HFFc6 (cell line): ENCODE data around the gene SLC41A3. TPM values are rescaled to one million over a fixed set of nuclear protein-coding genes. Genes with fewer than 3 reads are reported as not detected.

Source experiments
- DNase-seq: peaks from one replicate; pipeline ENCODE4 v3.0.0-alpha.2; 2018
- H3K27ac Mint-ChIP-seq: 2 replicates; pipeline ENCODE4 v1.8.0; 2020; ENCODE audit warnings: mild to moderate bottlenecking, mixed read lengths
- H3K27me3 Mint-ChIP-seq: 2 replicates; pipeline ENCODE4 v1.8.0; 2021; ENCODE audit warnings: mild to moderate bottlenecking, moderate library complexity, mixed read lengths; ENCODE audit not compliant: insufficient read depth
- H3K36me3 Mint-ChIP-seq: 2 replicates; pipeline ENCODE4 v1.8.0; 2021; ENCODE audit warnings: low read depth, mixed read lengths
- H3K4me1 Mint-ChIP-seq: 2 replicates; pipeline ENCODE4 v1.8.0; 2020; ENCODE audit warnings: low read depth, mixed read lengths
- H3K4me3 Mint-ChIP-seq: 2 replicates; pipeline ENCODE4 v1.8.0; 2020; ENCODE audit warnings: mild to moderate bottlenecking, moderate library complexity, mixed read lengths
- H3K9me3 Mint-ChIP-seq: 2 replicates; pipeline ENCODE4 v1.8.0; 2020; ENCODE audit warnings: mild to moderate bottlenecking, mixed read lengths
- CTCF ChIP-seq: fragments of 200-600 bp; sonication (generic); IDR thresholded peaks from 2 replicates; pipeline ENCODE4 v1.5.0; 2021; ENCODE audit warnings: antibody characterized with exemption, mild to moderate bottlenecking
- total RNA-seq, 6 experiments: library from RNA; stranded (reverse); fragmentation: NEBNext Ultra II Directional; extraction: Animal tissue kit (Norgen Biotek cat#: 25700); gene quantifications; 2 replicates in 1 of 6; 3 replicates in 5 of 6; pipeline ENCODE4 v1.2.3, GENCODE V29; 2021

SLC41A3 gene
- total RNA-seq, 6 experiments from 2014 or later: 41.6 to 54.8 (median 44.7) TPM

- peaks cover 7% of the 10 kb centered on the region for H3K9me3 Mint-ChIP-seq
- peaks cover 26% of the 10 kb centered on the region for H3K36me3 Mint-ChIP-seq
- TF ChIP-seq CTCF: no peak
- no peaks in the 10 kb centered on the region; the same call in 1 of the 2 replicates for H3K27me3 Mint-ChIP-seq
- H3K4me3 Mint-ChIP-seq: no peak overlapping the region
- no peak overlapping the region for H3K27ac Mint-ChIP-seq
- peaks cover 18% of the 10 kb centered on the region for H3K4me1 Mint-ChIP-seq
- no peak for DNase-seq
Observed at GRCh38 chr3:126036056-126036549, 47.8 kb downstream of the SLC41A3 start.

- no peak for TF ChIP-seq CTCF
- Mint-ChIP-seq H3K9me3 (peaks cover 7% of the 10 kb centered on the region), H3K27ac (no peak overlapping the region), H3K4me3 (no peak overlapping the region), H3K36me3 (peaks cover 26% of the 10 kb centered on the region), H3K27me3 (no peaks in the 10 kb centered on the region; the same call in 1 of the 2 replicates), H3K4me1 (peaks cover 18% of the 10 kb centered on the region)
- DNase-seq: no peak
Observed at GRCh38 chr3:126035362-126036050, 48.4 kb downstream of the SLC41A3 start.

DNA sequence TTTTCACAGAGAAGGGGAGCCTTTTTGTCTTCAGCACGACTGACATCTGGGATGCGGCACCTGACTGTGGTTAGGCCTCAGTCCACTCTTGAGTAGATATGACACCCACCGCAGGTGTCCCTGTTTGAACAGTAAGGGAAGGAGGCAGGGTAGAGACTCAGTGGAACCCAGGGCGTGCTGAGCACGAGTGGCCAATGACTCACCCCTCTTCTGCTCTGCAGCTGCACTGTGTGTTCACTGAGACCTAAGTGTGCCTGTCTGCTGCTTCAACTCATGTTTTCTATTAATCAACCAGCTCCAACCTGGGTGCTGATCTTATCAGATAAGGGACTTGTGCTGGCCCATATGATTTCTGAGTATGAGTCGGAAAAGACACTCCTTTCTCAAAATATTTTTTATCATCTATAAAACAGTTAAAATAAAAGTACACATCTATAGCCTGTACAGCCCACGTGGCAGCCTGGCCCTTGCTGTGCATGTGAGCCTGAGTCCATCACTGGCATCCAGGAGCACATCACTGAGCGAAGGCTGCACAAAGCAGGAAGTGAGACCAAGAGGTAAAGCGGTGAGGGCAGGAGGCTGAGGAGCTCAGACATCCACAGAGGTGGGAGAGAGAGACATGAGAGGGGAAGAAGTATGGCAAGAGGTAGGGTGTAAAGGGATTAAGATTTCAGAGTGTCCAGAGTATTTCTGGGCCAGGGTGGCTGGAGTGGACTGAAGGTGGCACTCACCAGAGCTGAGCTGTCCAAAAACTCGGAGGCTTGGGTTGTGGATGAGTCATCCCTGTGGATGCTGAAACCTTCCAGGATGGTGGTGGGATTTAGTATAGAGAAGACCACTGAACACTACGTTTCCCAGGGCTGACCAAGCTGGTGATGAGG, 49.2 kb downstream of the SLC41A3 start:
- Mint-ChIP-seq H3K36me3 (peaks cover 26% of the 10 kb centered on the region), H3K4me3 (peak overlapping the region; percentile 39; the same call in 1 of the 2 replicates), H3K27ac (peak overlapping the region; percentile 78), H3K4me1 (peaks cover 18% of the 10 kb centered on the region), H3K9me3 (peaks cover 7% of the 10 kb centered on the region), H3K27me3 (no peaks in the 10 kb centered on the region)
- TF ChIP-seq CTCF: no peak
- DNase-seq: peak; percentile 45

- Mint-ChIP-seq H3K9me3 (peaks cover 15% of the 10 kb centered on the region), H3K4me1 (peaks cover 18% of the 10 kb centered on the region), H3K36me3 (peaks cover 31% of the 10 kb centered on the region), H3K27me3 (no peaks in the 10 kb centered on the region), H3K27ac (no peak overlapping the region), H3K4me3 (no peak overlapping the region)
- DNase-seq: no peak
- no peak for TF ChIP-seq CTCF
Observed at GRCh38 chr3:126033765-126034164, 50.2 kb downstream of the SLC41A3 start.

GRCh38 chr3:126033051-126033745, 50.7 kb downstream of the SLC41A3 start:
- peaks cover 18% of the 10 kb centered on the region for H3K4me1 Mint-ChIP-seq
- no peak overlapping the region for H3K4me3 Mint-ChIP-seq
- DNase-seq: no peak
- H3K27ac Mint-ChIP-seq: no peak overlapping the region
- TF ChIP-seq CTCF: no peak
- H3K36me3 Mint-ChIP-seq: peaks cover 30% of the 10 kb centered on the region
- H3K9me3 Mint-ChIP-seq: peaks cover 18% of the 10 kb centered on the region
- no peaks in the 10 kb centered on the region for H3K27me3 Mint-ChIP-seq
